GM18870 (cell line): Measurements from ENCODE around the gene GNB5.
"Not testable (repeated sequence)": the region's sequence is repeated elsewhere in the genome, so short reads cannot be mapped to it uniquely, and the experiment has no call there.

Source experiments
- ATAC-seq: cut with Tn5 transposase; IDR thresholded peaks from one replicate; pipeline ENCODE4 v1.9.1; 2021; ENCODE audit warnings: moderate library complexity; ENCODE audit not compliant: unreplicated experiment

The GNB5 gene

GRCh38 chr15:52097180-52097579 is 94.0 kb downstream of the GNB5 start:
- ATAC-seq = no peak

- not testable (repeated sequence) for ATAC-seq
Observed at GRCh38 chr15:52096536-52096935, 94.7 kb downstream of the GNB5 start.

DNA sequence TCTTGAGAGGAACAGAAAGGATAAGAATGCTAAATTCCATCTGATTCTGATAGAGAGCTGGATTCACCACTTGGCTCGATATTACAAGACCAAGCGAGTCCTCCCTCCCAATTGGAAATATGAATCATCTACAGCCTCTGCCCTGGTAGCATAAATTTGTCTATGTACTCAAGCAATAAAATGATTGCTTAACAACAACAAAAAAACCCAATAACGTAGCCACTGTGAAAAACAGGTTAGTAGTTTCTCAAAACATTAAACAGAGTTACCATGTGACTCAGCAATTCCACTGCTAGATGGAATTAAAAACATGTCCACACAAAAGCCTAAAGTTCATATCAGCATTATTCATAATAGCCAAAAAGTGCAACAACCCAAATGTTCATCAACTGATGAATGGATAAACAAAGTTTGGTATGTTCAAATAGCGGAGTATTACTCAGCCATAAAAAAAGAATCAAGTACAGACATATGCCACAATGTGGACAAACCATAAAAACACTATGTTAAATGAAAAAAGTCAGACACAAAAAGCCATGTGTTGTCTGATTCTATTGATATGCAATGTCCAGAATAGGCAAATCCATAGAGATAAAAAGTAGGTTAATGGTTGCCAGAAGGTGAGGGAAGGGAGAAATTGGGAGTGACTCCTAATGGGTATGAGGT is 95.5 kb downstream of the GNB5 start:
- ATAC-seq = no peak

DNA sequence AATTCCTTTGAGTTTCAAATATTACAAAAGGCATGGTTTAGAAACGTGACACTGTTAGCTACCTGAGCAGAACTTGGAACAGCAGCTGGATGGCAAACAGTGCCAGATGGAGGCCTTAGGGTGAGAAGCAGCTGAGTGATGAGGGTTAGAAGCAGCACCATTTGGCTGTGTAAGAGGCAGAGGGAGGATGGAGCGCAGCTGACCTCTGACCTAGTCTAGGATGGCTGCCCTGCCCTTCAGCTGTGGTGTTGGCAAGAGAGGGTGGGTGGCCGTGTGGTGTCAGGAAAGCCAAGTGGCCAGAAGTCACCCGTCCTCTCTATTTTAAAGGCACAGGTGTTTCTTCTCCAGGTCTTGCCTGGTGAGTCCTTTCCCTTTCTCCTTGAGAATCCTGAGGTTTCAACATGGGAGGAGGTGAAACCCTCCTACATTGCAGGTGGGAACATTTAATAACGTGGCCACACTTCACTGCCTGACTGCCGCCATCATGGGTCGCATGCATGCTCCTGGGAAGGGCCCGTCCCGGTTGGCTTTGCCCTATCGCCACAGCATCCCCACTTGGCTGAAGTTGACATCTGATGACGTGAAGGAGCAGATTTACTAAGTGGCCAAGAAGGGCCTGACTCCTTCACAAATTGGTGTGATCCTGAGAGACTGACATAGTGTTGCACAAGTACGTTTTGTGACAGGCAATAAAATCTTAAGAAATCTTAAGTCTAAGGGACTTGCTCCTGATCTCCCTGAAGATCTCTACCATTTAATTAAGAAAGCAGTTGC is 96.2 kb downstream of the GNB5 start:
- ATAC-seq = no peak

GRCh38 chr15:52093539-52094510 is 97.4 kb downstream of the GNB5 start:
- no peak for ATAC-seq

- no peak for ATAC-seq
Observed at GRCh38 chr15:52093167-52093538, 98.0 kb downstream of the GNB5 start.

- ATAC-seq = no peak
Observed at GRCh38 chr15:52090193-52090592, 101.0 kb downstream of the GNB5 start.

GRCh38 chr15:52086011-52086786 is 105.0 kb downstream of the GNB5 start:
- ATAC-seq = no peak

- ATAC-seq = no peak
Observed at GRCh38 chr15:52085299-52085698, 105.9 kb downstream of the GNB5 start.

DNA sequence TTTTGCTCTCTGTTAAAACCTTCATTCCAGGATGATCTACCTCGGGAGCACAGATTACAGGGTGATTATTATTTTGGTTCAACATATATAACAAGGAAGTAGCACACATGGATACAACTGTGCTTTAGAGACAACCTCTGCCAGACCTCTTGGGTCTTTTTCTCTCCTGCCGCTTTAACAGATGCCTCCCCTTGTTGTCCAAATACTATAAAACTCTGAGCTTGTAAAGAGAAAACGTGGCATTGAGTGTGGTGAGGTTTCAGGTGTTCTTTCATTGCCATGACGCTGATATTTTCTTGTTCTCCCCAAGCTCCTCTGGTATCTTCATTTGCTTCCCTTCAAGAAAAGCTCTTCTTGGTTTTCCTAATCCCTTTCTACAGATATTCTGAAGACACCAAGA is 107.6 kb downstream of the GNB5 start:
- no peak for ATAC-seq

DNA sequence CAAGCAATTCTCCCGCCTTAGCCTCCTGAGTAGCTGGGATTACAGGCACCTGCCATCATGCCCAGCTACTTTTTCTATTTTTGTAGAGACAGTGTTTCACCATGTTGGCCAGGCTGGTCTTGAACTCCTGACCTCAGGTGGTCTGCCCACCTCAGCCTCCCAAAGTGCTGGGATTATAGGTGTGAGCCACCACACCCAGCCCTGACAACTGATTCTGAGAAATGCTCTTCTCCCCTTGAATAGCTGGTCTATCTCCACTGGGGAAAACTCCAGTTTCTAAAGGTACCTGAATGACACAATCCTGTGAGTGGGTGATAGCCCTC is 108.2 kb downstream of the GNB5 start:
- ATAC-seq = not testable (repeated sequence)

GRCh38 chr15:52082197-52083036 is 108.8 kb downstream of the GNB5 start:
- peak; percentile 70 for ATAC-seq

GRCh38 chr15:52080706-52081392 is 110.3 kb downstream of the GNB5 start:
- ATAC-seq = no peak

DNA sequence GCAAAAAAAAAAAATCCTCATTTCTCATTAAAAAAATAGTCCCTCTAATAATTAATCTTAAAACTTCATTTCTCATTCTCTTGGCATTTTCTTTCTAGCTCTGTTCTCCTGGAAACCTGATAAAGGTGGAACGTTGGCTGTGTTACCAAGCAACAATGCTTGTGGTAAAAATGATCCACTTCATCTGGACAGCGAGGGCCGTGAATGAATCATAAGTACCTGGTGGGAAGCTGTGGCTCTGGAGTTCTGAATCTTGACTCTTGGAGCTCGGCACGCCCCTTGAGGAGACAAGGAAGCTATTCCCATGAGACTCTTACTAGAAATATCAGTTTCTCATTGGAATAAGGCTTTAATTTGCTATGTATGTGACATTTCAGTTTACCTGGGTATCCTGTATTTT is 111.2 kb downstream of the GNB5 start:
- no peak for ATAC-seq

DNA sequence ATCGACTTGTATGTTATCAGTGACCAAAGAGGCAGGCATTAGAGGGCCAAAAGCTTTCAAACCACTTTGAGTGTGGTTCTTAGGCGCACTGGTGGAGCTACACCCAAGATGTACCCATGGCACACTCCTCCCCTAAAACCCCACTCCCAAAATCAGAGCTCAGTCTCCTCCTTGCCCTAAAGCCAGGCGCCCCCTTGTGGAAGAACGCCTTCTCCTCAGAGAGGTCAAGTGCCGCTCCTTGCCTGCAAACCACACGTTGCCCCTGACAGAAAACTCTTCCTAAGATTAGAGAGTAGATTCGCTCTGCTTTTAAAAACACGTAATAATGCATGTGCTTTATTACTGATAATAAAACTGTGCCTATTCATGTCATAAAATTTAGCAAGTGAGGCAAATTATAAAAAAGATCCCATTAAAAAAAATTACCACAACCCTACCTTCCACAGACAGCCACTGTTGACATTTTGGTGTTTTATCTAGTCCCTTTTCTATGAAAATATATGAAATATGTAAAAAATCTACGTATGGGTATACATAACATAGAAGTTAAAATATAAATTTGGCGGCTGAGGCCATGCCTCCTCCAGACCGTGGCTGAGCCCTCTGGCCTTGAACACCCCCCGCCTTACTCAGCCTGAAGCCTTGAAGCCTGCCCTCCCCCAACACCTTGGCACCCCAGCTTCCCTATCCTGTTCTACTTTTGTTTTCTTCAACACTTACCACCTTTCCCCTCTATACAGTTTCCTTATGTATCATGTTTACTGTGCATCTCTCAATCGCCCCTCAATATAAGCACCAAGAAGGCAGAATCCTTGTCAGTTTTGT is 112.1 kb downstream of the GNB5 start:
- no peak for ATAC-seq

GRCh38 chr15:52078197-52078875 is 112.9 kb downstream of the GNB5 start:
- ATAC-seq = no peak

- peak; percentile 66 for ATAC-seq
Observed at GRCh38 chr15:52076889-52077781, 114.1 kb downstream of the GNB5 start.
